Upper lobe of left lung (tissue), 6 donors: Measurements from ENCODE around the gene ATG16L1. TPM values are rescaled to one million over a fixed set of nuclear protein-coding genes. Genes with fewer than 3 reads are reported as not detected.
A peak's percentile ranks its signal among the peaks of the same experiment; 100 is the strongest.

Experiments used
- ATAC-seq, 2 donors: fragments of 200-7000 bp; cut with Tn5 transposase; one replicate each; pipeline ENCODE4 v1.9.1; 2022; ENCODE audit warnings: mild to moderate bottlenecking in 2 of 2, moderate library complexity in 2 of 2; ENCODE audit not compliant: low FRiP score in 2 of 2
- DNase-seq, 2 donors: peaks; one replicate each; pipeline ENCODE4 v3.0.0-alpha.2; 2019 to 2020
- H3K27ac ChIP-seq, 4 donors: fragments of 200-600 bp; sonication (generic); one replicate each; pipeline ENCODE4 v1.5.1; 2016 to 2019
- H3K27me3 ChIP-seq, 4 donors: fragments of 200-600 bp; sonication (generic); one replicate each; pipeline ENCODE4 v1.5.1; 2017 to 2019
- H3K36me3 ChIP-seq, 4 donors: fragments of 200-600 bp; sonication (generic); one replicate each; pipeline ENCODE4 v1.5.1; 2016 to 2019
- H3K4me1 ChIP-seq, 4 donors: fragments of 200-600 bp; sonication (generic); one replicate each; pipeline ENCODE4 v1.5.1; 2018 to 2019
- H3K4me3 ChIP-seq, 4 donors: fragments of 200-600 bp; sonication (generic); one replicate each; pipeline ENCODE4 v1.5.1; 2017 to 2019; ENCODE audit warnings: mild to moderate bottlenecking in 2 of 4, moderate library complexity in 1 of 4
- H3K9me3 ChIP-seq, 4 donors: fragments of 200-600 bp; sonication (generic); one replicate each; pipeline ENCODE4 v1.5.1; 2018 to 2019
- CTCF ChIP-seq, 6 experiments: fragments of 450-650 bp in 4 of 6; fragments of 200-600 bp in 2 of 6; sonication (generic) in 2 of 6; IDR thresholded peaks; one replicate each; pipeline ENCODE4 v1.5.1; 2016 to 2019; ENCODE audit warnings: antibody characterized with exemption in 6 of 6
- EP300 ChIP-seq, 4 donors: sonication (generic); formaldehyde crosslinking; IDR thresholded peaks; one replicate each; pipeline ENCODE4 v1.5.1; 2017; ENCODE audit warnings: antibody characterized with exemption in 4 of 4, control low read depth in 2 of 4
- POLR2A ChIP-seq, 4 donors: fragments of 450-650 bp; IDR thresholded peaks; one replicate each; pipeline ENCODE4 v1.5.1; 2016 to 2017; ENCODE audit warnings: antibody characterized with exemption in 4 of 4, mild to moderate bottlenecking in 2 of 4
- POLR2AphosphoS5 ChIP-seq, 2 donors: sonication (generic); formaldehyde crosslinking; IDR thresholded peaks; one replicate each; pipeline ENCODE4 v1.5.1; 2017; ENCODE audit warnings: antibody characterized with exemption in 2 of 2
- WGBS, 2 donors: methylation state at CpG; one replicate each; pipeline ENCODE4 v1.1.5; 2017 to 2018; 5-methylcytosine and 5-hydroxymethylcytosine counted together
- small RNA-seq, 4 donors: library from RNA; depleted of rRNA; stranded (forward); fragments of <200 nt; gene quantifications; one replicate each; pipeline ENCODE3, GENCODE V24; 2016
- total RNA-seq, 6 donors: library from RNA; depleted of rRNA in 4 of 6; stranded (reverse); fragments of >200 nt in 4 of 6; gene quantifications; one replicate each; pipeline versions ENCODE4 v1.1.0 to v1.2.1, GENCODE V29; 2016 to 2021
- donor health status: DM: no; HTN: no; CAD: no; lungs with moderate emphysema.
- donor health status: DM: no; HTN: yes; CAD: no; lungs with severe emphysema.

Gene ATG16L1
- total RNA-seq, 6 donors from 2014 or later: 22.8 to 33.3 (median 26.4) TPM

GRCh38 chr2:233339427-233339826 is 88.0 kb downstream of the ATG16L1 start:
- WGBS, 2 donors: 38 to 40% methylated on average over 3 of the region's 3 CpGs
- H3K36me3 ChIP-seq: no peaks in the 10 kb centered on the region
- H3K9me3 ChIP-seq: no peaks in the 10 kb centered on the region
- peaks cover 0 to 6% (median 5%) of the 10 kb centered on the region in 4 donors for H3K4me1 ChIP-seq
- no peaks in the 10 kb centered on the region for H3K27me3 ChIP-seq
- no peak for TF ChIP-seq POLR2A (IDR thresholded peaks at IDR 0.05)
- no peak for TF ChIP-seq EP300 (IDR thresholded peaks at IDR 0.05)
- no peak for TF ChIP-seq POLR2AphosphoS5 (IDR thresholded peaks at IDR 0.05)
- TF ChIP-seq CTCF (IDR thresholded peaks at IDR 0.05): no peak
- peak in 1 of 2 donors; percentile 24 for ATAC-seq
- H3K27ac ChIP-seq: no peak overlapping the region
- H3K4me3 ChIP-seq: no peak overlapping the region
- DNase-seq: peak in 1 of 2 donors; percentile 41

- H3K36me3 ChIP-seq: no peaks in the 10 kb centered on the region
- H3K27ac ChIP-seq: no peak overlapping the region
- no peaks in the 10 kb centered on the region for H3K9me3 ChIP-seq
- H3K27me3 ChIP-seq: no peaks in the 10 kb centered on the region
- H3K4me3 ChIP-seq: no peak overlapping the region
- H3K4me1 ChIP-seq: peaks cover 0 to 6% (median 5%) of the 10 kb centered on the region in 4 donors
- DNase-seq (no peak), ATAC-seq (no peak)
- WGBS, 2 donors: 94 to 96% methylated on average over 3 of the region's 3 CpGs
- no peak for TF ChIP-seq POLR2A (IDR thresholded peaks at IDR 0.05)
- TF ChIP-seq POLR2AphosphoS5 (IDR thresholded peaks at IDR 0.05): no peak
- no peak for TF ChIP-seq CTCF (IDR thresholded peaks at IDR 0.05)
- no peak for TF ChIP-seq EP300 (IDR thresholded peaks at IDR 0.05)
Observed at GRCh38 chr2:233341296-233341695, 89.8 kb downstream of the ATG16L1 start.

- DNase-seq (no peak), ATAC-seq (no peak)
- no peaks in the 10 kb centered on the region for H3K27me3 ChIP-seq
- no peak overlapping the region for H3K27ac ChIP-seq
- H3K36me3 ChIP-seq: no peaks in the 10 kb centered on the region
- 84 to 88% methylated on average over 5 of the region's 5 CpGs for whole genome bisulfite sequencing, 2 donors
- no peak overlapping the region for H3K4me3 ChIP-seq
- H3K9me3 ChIP-seq: no peaks in the 10 kb centered on the region
- TF ChIP-seq EP300 (IDR thresholded peaks at IDR 0.05) (no peak), POLR2A (IDR thresholded peaks at IDR 0.05) (no peak), POLR2AphosphoS5 (IDR thresholded peaks at IDR 0.05) (no peak), CTCF (IDR thresholded peaks at IDR 0.05) (no peak)
- peaks cover 0 to 6% (median 5%) of the 10 kb centered on the region in 4 donors for H3K4me1 ChIP-seq
Observed at GRCh38 chr2:233342301-233342700, 90.8 kb downstream of the ATG16L1 start.

- H3K4me3 ChIP-seq: no peak overlapping the region
- no peak overlapping the region for H3K27ac ChIP-seq
- no peak for ATAC-seq
- H3K36me3 ChIP-seq: no peaks in the 10 kb centered on the region
- no peaks in the 10 kb centered on the region for H3K9me3 ChIP-seq
- DNase-seq: no peak
- whole genome bisulfite sequencing, 2 donors: 89 to 95% methylated on average over 13 to 15 of the region's 15 CpGs
- H3K4me1 ChIP-seq: peaks cover 0 to 6% (median 5%) of the 10 kb centered on the region in 4 donors
- TF ChIP-seq POLR2AphosphoS5 (IDR thresholded peaks at IDR 0.05): no peak
- TF ChIP-seq CTCF (IDR thresholded peaks at IDR 0.05): no peak
- no peak for TF ChIP-seq POLR2A (IDR thresholded peaks at IDR 0.05)
- no peak for TF ChIP-seq EP300 (IDR thresholded peaks at IDR 0.05)
- no peaks in the 10 kb centered on the region for H3K27me3 ChIP-seq
Observed at GRCh38 chr2:233343171-233343705, 91.8 kb downstream of the ATG16L1 start.

Small RNA genes lying within 50 kb of the gene (small RNA-seq; reads per million reads assigned to genes)
- gene RN7SL32P (0 reads per million in 4 donors), gene SCARNA5 (386 to 897 (median 650) reads per million in 4 donors), gene SCARNA6 (34.2 to 60.0 (median 39.8) reads per million in 4 donors)

Other genes starting within 250 kb of the ATG16L1 start
- 1 to 10 TPM in 2 of 6 donors, under 1 TPM in 3, not detected in 1; 0.29 to 6.3 (median 0.98) TPM for gene NGEF, start 238.4 kb upstream of the ATG16L1 start, total RNA-seq
- gene NEU2, start 219.0 kb upstream of the ATG16L1 start, total RNA-seq: not detected
- gene INPP5D, start 191.3 kb upstream of the ATG16L1 start, total RNA-seq: 100 to 1,000 TPM in 1 of 6 donors, 10 to 100 TPM in 5; 17.6 to 243 (median 31.7) TPM
- under 1 TPM in 1 of 6 donors, not detected in 5; 0.17 TPM for gene SAG, start 56.1 kb downstream of the ATG16L1 start, total RNA-seq
- gene DGKD, start 102.8 kb downstream of the ATG16L1 start, total RNA-seq: 100 to 1,000 TPM in 2 of 6 donors, 10 to 100 TPM in 4; 50.0 to 141 (median 75.6) TPM